Rectal smooth muscle tissue (tissue), 1 donor: ENCODE measurements around the gene SLC35D2.
"Not testable (repeated sequence)": the region's sequence is repeated elsewhere in the genome, so short reads cannot be mapped to it uniquely, and the experiment has no call there.

Source experiments
- H3K27ac ChIP-seq: one replicate; pipeline ENCODE4 v1.7.0; 2013; ENCODE audit warnings: low read depth, low read length, inconsistent platforms
- H3K27me3 ChIP-seq: one replicate; pipeline ENCODE4 v1.7.0; 2013; ENCODE audit warnings: low read length; ENCODE audit not compliant: control insufficient read depth, insufficient read depth
- H3K36me3 ChIP-seq: one replicate; pipeline ENCODE4 v1.7.0; 2013; ENCODE audit warnings: low read length; ENCODE audit not compliant: control insufficient read depth, insufficient read depth
- H3K4me1 ChIP-seq: one replicate; pipeline ENCODE4 v1.7.0; 2013; ENCODE audit warnings: low read length; ENCODE audit not compliant: control insufficient read depth, insufficient read depth
- H3K4me3 ChIP-seq: one replicate; pipeline ENCODE4 v1.7.0; 2013; ENCODE audit warnings: low read length
- H3K9ac ChIP-seq: one replicate; pipeline ENCODE4 v1.7.0; 2013; ENCODE audit warnings: low read length

SLC35D2 gene

DNA sequence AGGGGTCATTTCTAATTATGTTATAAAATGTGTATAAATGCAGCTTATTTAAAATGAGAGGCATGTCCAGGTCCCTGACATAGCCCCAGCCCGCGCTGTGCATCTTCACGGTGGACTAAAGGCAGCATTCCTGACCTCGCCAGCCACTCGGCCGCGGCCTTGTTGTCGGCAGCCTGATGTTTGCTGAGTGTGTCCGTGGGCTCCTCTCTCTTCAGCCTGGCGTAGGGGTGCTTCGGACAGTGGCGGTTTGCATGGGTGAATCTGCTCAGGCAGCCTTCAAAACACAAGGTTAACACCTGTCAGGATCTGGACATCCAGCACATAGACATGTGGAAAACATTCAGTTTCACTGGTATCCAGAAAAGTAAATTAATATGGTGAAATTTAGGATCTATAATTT lies 8.8 kb upstream of the SLC35D2 start:
- Histone ChIP-seq H3K36me3 (no peaks in the 10 kb centered on the region), H3K4me3 (no peak overlapping the region), H3K27me3 (no peaks in the 10 kb centered on the region), H3K27ac (no peak overlapping the region), H3K9ac (no peak overlapping the region), H3K4me1 (no peaks in the 10 kb centered on the region)

DNA sequence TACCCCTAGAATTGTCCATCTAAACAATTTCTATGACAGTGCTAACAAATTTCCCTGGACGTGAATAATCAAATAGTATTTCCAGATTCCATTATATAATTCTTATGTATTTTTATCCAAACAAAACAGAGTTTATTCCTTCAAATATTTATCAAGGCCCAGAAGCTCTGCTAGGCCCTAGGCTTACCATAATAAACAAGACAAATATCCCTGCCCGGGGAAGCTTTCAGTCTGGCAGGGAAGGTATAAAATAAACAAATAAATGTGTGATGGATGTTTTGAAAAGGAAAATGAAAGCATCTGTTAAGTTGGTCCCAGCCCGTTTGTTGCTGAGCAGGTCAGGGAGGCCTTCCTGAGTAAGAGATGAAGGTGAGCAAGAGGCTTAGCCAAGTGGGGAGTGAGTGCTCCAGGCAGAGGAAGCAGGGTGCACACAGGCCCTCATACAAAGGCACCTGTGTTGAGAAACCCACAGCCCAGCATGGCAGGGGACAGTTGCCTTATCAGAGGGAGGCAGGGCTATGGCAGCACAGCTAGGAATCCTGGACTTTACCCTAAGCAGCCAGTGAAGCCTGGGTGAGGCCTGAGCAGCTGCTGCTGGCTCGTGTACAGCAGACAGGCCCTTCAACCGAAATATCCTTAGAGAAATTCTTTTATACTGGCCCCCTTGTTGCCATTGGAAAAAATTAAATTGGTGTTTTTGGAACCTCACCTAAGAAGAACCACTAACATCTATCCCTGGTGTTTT lies 7.7 kb upstream of the SLC35D2 start:
- Histone ChIP-seq H3K27ac (no peak overlapping the region), H3K4me1 (no peaks in the 10 kb centered on the region), H3K36me3 (no peaks in the 10 kb centered on the region), H3K9ac (no peak overlapping the region), H3K27me3 (no peaks in the 10 kb centered on the region), H3K4me3 (no peak overlapping the region)

DNA sequence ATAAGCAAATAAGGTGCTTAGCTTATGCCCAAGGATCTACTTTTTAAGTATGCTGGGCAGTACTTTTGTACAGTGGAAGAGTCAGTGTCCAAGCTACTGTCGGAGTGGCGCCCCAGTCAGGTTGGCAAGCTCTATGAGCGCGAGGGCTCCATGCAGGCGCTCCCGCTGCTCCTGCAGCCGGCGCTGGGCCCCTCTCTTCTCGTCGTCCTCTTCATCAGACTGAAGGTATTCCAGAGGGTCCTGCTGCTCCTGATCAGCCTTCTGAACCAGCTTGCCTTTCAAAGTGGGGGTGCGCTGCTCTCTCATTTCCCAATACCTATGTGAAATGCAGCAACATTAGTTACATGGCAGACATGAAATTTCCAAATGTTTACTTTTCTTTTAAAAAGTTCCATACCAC lies 4.6 kb upstream of the SLC35D2 start:
- no peak overlapping the region for H3K27ac ChIP-seq
- H3K9ac ChIP-seq = no peak overlapping the region
- no peaks in the 10 kb centered on the region for H3K36me3 ChIP-seq
- no peak overlapping the region for H3K4me3 ChIP-seq
- H3K27me3 ChIP-seq = no peaks in the 10 kb centered on the region
- no peaks in the 10 kb centered on the region for H3K4me1 ChIP-seq

DNA sequence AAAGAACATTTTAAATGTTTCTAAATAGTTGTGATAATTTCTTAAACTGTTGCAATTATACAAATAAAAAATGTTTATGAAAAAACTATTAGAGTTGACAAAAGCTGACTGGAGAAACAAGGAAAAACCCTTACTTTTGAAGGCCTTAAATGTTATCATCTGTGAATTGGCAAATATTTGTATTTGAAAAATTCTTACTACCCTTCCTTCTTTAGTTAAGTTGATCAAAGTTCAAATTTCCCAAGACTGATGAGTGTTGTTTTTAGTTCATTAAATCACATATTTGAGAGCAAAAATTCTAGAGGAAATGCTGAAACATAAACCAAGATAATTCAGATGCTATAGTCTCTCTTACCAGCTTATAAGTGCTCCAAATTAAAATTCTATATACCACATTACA lies 2.6 kb upstream of the SLC35D2 start:
- Histone ChIP-seq H3K27me3 (no peaks in the 10 kb centered on the region), H3K4me1 (no peaks in the 10 kb centered on the region), H3K4me3 (no peak overlapping the region), H3K9ac (no peak overlapping the region), H3K36me3 (no peaks in the 10 kb centered on the region), H3K27ac (no peak overlapping the region)

DNA sequence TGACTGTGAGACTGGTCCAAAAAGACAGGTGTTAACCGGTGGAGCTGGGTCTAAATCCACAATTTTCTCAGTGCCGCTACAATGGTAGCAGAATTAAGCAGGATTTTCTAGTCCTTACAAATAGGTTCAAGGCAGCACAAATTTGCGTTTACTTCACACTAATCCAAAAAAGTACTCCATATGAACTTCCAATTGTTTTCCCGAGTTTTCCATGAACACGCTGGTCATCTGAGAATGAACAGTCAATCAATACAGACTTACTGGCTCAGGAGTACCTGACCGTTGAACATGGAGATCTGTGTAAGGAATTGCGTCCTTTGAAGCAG lies 709 bp downstream of the SLC35D2 start:
- Histone ChIP-seq H3K4me1 (no peaks in the 10 kb centered on the region), H3K27ac (peak overlapping the region; percentile 69), H3K9ac (peak overlapping the region; percentile 74), H3K36me3 (no peaks in the 10 kb centered on the region), H3K27me3 (no peaks in the 10 kb centered on the region), H3K4me3 (peak overlapping the region; percentile 75)

DNA sequence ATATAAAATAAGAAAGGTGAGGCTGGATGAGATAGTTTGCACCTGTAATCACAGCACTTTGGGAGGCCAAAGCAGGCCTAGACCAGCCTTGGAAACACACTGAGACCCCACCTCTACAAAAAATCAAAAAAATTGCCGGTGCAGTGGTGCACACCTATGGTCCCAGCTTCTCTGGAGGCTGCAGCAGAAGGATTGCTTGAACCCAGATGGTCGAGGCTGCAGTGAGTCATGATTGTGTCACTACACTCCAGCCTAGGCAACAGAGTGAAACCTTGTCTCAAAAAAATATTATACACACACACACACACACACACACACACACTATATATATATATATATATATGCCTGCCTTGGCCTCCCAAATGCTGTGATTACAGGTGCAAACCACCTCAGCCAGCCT lies 1.3 kb downstream of the SLC35D2 start:
- H3K4me3 ChIP-seq = peak overlapping the region; percentile 75
- H3K36me3 ChIP-seq = no peaks in the 10 kb centered on the region
- H3K27me3 ChIP-seq = no peaks in the 10 kb centered on the region
- H3K9ac ChIP-seq = no peak overlapping the region
- H3K27ac ChIP-seq = no peak overlapping the region
- H3K4me1 ChIP-seq = peaks cover 4% of the 10 kb centered on the region

DNA sequence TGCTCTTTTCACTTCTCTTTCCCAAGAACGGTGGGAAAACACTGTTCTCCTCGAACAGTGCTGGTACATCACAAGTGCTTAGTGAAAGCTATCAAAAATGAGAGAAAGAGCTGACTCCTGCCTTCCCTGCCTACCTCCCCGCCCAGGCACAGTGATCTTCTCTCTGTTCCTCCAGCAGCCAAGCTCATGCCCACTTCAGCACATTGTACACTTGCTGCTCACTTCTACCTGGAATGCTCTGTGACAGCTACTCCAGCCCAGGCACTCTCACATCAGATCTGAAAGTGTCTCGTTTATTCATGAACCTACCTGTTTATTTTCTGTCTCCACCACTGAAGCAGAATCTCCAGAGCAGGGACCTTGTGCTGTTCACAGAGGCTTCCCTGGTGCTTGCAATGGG lies 1.8 kb downstream of the SLC35D2 start:
- Histone ChIP-seq H3K27ac (no peak overlapping the region), H3K36me3 (no peaks in the 10 kb centered on the region), H3K9ac (no peak overlapping the region), H3K4me3 (peak overlapping the region; percentile 10), H3K4me1 (peaks cover 4% of the 10 kb centered on the region), H3K27me3 (no peaks in the 10 kb centered on the region)

DNA sequence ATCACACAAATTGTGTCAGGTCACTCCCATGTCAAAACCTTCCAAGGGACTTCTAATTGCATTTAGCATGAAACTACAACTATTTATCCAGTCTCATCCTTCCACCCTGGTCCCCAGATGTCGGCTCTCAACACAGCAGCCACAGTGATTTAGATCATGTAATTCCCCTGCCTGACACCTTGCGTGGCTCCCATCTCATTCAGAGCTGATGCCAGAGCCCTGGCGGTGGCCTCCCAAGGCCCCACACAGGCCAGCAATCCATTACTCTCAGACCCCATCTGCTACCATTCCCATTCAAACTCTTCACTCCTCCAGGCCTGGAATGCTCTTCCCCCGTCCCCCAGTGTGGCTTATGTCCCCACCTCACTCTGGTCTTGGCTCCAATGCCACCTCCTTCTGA lies 2.4 kb downstream of the SLC35D2 start:
- no peaks in the 10 kb centered on the region for H3K36me3 ChIP-seq
- no peak overlapping the region for H3K9ac ChIP-seq
- H3K27ac ChIP-seq = no peak overlapping the region
- H3K4me3 ChIP-seq = no peak overlapping the region
- peaks cover 4% of the 10 kb centered on the region for H3K4me1 ChIP-seq
- H3K27me3 ChIP-seq = no peaks in the 10 kb centered on the region

DNA sequence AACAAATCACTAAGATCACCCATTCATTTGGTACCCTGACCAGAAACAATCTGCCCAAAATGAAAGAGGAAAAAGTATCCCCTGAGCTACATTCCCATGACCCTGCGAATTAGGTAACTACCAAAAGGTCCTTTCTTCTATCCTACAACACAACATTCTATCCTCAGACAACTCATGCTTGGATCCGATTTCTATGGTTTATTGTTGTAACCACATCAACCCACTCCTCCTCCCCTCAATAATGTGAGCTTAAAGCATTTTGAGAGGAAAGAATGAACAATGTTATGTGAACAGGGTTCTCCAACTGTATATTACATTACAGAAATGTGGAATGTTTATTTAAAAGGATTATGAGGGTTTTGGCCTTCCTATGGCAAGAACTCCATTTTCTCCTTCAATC lies 4.0 kb downstream of the SLC35D2 start:
- peaks cover 4% of the 10 kb centered on the region for H3K4me1 ChIP-seq
- H3K9ac ChIP-seq = no peak overlapping the region
- no peak overlapping the region for H3K27ac ChIP-seq
- H3K4me3 ChIP-seq = no peak overlapping the region
- no peaks in the 10 kb centered on the region for H3K27me3 ChIP-seq
- no peaks in the 10 kb centered on the region for H3K36me3 ChIP-seq

DNA sequence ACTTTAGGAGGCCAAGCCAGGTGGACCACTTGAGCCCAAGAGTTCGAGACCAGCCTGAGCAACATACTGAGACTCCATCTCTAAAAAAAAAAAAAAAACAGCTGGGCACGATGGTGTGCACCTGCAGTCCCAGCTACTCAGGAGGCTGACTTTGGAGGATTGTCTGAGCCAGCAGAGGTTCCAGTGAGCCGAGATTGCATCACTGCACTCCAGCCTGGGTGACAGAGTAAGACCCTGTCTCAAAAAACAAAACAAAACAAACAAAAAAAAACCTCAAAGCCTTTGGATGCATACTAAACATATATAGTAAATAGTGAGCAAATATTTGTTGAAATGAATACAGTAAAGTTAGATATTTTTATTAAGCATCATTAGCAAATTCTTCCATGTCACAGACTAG lies 5.3 kb downstream of the SLC35D2 start:
- Histone ChIP-seq H3K4me3 (no peak overlapping the region), H3K27me3 (no peaks in the 10 kb centered on the region), H3K36me3 (no peaks in the 10 kb centered on the region), H3K27ac (no peak overlapping the region), H3K9ac (no peak overlapping the region), H3K4me1 (peaks cover 4% of the 10 kb centered on the region)

DNA sequence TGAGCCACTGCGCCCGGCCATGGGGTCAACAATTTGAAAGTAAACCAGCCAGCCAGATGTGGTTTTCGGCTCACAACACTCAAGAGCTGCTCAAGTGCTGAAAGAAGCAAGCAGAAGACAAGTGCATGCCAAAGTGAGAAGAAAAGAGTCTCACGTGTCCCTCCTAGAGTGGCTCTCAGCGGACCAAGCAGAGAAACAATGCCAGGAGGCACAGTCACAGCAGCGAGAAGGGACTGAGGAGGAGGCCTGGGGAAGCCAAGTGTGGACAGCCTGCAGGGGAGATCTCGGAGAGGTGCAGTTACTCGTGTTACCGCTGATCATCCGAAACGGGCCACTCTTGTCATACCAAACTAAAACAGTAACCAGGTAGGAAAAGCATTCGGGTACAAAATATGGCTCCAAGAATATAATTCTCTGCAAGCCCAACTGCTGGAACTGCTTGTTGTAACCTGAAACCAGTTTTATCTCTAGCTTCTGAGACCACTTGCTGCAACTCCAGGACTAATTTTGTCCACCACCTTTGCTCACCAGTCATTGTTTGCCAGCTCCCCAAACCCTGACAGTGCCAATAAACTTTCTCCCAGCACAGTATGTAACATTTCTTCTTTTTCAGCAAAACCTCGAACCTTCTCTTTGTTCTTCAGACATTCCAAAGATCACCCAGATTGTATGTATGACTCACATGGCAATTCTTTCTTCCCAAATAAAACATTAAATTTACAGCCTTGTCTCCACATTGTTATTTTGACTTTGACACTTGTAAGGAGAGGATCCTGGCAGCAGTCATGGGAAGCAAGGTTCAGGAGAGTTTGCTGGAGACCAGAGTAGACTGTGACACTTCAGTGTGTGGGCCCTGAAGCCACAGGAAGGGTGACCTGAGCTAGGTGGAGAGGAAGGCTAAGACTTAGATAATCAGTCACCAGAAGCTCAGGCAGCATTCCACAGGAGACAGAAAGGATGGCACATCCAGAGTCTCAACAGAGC lies 6.3 kb downstream of the SLC35D2 start:
- Histone ChIP-seq H3K4me3 (no peak overlapping the region), H3K4me1 (peaks cover 4% of the 10 kb centered on the region), H3K9ac (no peak overlapping the region), H3K36me3 (no peaks in the 10 kb centered on the region), H3K27ac (no peak overlapping the region), H3K27me3 (no peaks in the 10 kb centered on the region)

DNA sequence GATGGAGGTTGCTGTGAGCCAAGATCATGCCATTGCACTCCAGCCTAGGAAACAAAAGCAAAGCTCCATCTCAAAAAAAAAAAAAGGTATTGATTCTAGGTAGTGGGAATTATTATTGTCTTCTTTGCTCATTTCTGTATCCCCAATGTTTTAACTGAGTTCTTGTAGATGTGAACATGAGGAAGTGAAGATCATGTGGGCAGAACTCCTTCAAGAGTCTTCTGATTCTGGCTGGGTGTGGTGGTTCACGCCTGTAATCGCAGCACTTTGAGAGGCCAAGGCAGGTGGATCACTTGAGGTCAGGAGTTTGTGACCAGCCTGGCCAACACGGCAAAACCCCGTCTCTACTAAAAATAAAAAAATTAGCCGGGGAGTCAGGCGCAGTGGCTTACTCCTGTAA lies 8.0 kb downstream of the SLC35D2 start:
- not testable (repeated sequence) for H3K36me3 ChIP-seq, H3K27me3 ChIP-seq, H3K9ac ChIP-seq, H3K4me1 ChIP-seq, H3K27ac ChIP-seq, H3K4me3 ChIP-seq

DNA sequence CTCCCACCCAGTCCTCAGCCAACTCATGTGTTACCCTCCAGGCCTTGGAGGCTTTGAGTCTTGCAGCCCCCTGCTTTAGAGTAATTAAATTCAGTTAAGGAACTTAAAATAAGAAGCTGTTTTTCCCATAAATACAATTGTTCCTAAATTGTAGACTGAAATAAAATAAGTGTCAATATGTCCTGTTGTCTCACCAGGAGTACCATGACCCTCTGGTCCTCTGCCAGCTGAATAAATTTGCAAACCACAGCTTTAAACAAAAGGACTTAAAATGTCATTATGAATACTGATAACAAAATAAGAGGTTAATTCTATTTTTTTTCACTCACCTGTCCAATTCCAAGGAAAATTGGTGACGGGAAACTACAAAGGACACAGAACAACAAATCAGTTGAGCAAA lies 15.6 kb downstream of the SLC35D2 start:
- H3K36me3 ChIP-seq = no peaks in the 10 kb centered on the region
- no peak overlapping the region for H3K4me3 ChIP-seq
- no peak overlapping the region for H3K27ac ChIP-seq
- H3K9ac ChIP-seq = no peak overlapping the region
- H3K4me1 ChIP-seq = no peaks in the 10 kb centered on the region
- no peaks in the 10 kb centered on the region for H3K27me3 ChIP-seq
